ENCODE data around the gene CTSS.

The CTSS gene

GRCh38 chr1:150696995-150697927 is 68.3 kb downstream of the CTSS start, which contains the start of gene GOLPH3L:
GOLPH3L (minus strand) TSS chr1:150697154; CDS start chr1:150694838, 2,316 bp downstream.
- peak; percentile 66 to 84 for DNase-seq (ENCODE audit: low read depth in 2 of 2)

DNA sequence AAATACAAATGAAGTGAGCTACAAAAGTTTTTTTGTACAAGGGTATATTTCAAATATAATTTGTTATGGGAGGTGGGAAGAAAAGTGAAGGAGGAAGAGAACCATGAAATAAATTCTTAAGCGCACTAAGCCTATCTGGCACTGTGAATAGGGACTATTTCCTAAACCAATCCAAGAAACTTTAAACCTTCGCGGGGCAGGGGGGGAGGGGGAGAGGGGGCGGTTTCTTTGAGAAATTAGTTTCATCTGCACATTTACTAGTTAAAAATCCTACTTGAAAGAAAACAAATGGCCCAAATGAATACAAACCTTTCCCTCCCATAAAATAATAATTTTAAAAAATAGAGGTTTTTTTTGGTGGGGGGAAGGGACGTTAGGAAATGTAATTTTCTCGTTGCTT is 69.0 kb downstream of the CTSS start:
- no peak for DNase-seq (ENCODE audit: low read depth in 2 of 2)

- no peak for DNase-seq (ENCODE audit: low read depth in 2 of 2)
Measured at GRCh38 chr1:150696162-150696561, 69.4 kb downstream of the CTSS start.

DNA sequence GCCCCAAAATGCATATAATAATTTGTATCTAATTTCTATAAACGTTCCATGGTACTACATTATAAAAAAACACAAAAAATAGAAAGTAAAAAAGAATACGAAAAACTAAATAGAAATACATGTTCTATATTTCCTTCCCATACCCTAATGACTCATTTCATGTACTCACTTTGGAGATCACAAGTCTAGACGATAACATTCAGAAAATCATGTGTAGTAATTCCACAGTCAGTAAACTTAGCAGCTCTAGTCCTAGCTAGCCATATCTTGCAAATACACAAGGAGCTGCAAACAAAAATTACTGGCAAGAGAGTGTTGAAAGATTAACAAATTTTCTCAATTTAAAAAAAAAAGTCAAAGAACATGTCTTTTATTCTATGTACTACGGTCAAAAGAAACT is 70.0 kb downstream of the CTSS start:
- no peak for DNase-seq (ENCODE audit: low read depth in 2 of 2)

DNA sequence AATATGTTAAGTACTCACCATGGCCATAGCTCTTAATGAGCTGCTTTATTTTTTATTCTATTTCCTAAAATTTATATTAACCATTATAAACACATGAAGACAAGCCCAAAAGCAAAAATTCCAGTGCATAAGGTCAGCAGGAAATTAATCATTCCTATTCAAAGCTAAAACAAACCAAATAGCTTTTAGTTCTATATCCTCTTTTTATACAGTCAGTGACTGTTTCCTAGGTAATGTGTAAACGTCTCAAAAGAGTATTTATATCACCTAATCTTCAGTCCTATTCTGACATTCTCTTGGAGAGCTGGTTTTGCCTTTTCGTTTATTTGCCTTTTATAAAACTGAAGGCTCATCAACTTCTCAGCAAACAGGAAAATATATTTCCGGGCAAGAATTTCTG is 72.9 kb downstream of the CTSS start:
- no peak for DNase-seq (ENCODE audit: low read depth in 2 of 2)

DNA sequence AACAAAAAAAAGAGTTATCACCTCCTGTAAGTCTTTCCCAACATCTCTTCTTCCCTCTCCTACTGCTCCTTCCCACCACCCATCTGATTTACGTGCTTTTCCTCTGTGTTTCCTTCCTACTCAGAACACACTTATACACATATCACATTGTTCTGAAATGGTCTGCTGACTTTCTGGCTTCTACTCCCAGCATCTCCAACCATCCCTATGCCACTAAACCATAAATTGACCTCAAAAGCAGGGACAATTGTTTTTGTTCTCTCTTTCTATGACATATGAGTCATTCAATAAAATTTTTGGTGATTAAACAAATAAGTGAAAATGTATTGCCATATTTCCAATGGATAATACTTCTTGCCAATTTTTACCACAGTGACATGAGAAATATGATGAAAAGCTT is 76.8 kb downstream of the CTSS start:
- DNase-seq (ENCODE audit: low read depth in 2 of 2): no peak

- DNase-seq (ENCODE audit: low read depth in 2 of 2): no peak
Measured at GRCh38 chr1:150686275-150686674, 79.3 kb downstream of the CTSS start.

- DNase-seq (ENCODE audit: low read depth in 2 of 2): no peak
Measured at GRCh38 chr1:150683914-150684313, 81.7 kb downstream of the CTSS start.

Data from stimulated activated CD4-positive, alpha-beta T cell treated with anti-CD3 and anti-CD28 coated beads, Interleukin-4, amount 100 ng/mL, for 48 hours (primary cell).